Measurements from ENCODE around the gene THAP12.

THAP12 gene

GRCh38 chr11:76369406-76369805, 11.5 kb downstream of the THAP12 start:
- DNase-seq (ENCODE audit: low read depth, low spot score) = no peak
- Histone ChIP-seq H3K9me3 (ENCODE audit: low read depth, low read length) (no peaks in the 10 kb centered on the region), H3K27ac (no peak overlapping the region), H3K4me3 (no peak overlapping the region), H3K36me3 (ENCODE audit: insufficient read depth, low read length) (peaks cover 6% of the 10 kb centered on the region; the same call in 1 of the 2 replicates), H3K9ac (ENCODE audit: insufficient read length) (no peak overlapping the region)
- no peak for TF ChIP-seq FOXP2 (optimal IDR thresholded peaks at IDR 0.05; ENCODE audit: control extremely low read depth, extremely low read length, insufficient read depth)
- no peak for TF ChIP-seq EZH2 (IDR thresholded peaks at IDR 0.05)
- no peak for TF ChIP-seq POLR2AphosphoS5 (IDR thresholded peaks at IDR 0.05; ENCODE audit: borderline replicate concordance, low read depth, low read length)

GRCh38 chr11:76368490-76368889, 12.4 kb downstream of the THAP12 start:
- Histone ChIP-seq H3K27ac (peak overlapping the region; percentile 39), H3K9me3 (ENCODE audit: low read depth, low read length) (no peaks in the 10 kb centered on the region), H3K9ac (ENCODE audit: insufficient read length) (peak overlapping the region; percentile 14), H3K4me3 (no peak overlapping the region), H3K36me3 (ENCODE audit: insufficient read depth, low read length) (peaks cover 10% of the 10 kb centered on the region; the same call in 1 of the 2 replicates)
- no peak for TF ChIP-seq EZH2 (IDR thresholded peaks at IDR 0.05)
- no peak for TF ChIP-seq FOXP2 (optimal IDR thresholded peaks at IDR 0.05; ENCODE audit: control extremely low read depth, extremely low read length, insufficient read depth)
- TF ChIP-seq POLR2AphosphoS5 (IDR thresholded peaks at IDR 0.05; ENCODE audit: borderline replicate concordance, low read depth, low read length) = no peak
- no peak for DNase-seq (ENCODE audit: low read depth, low spot score)

- H3K36me3 ChIP-seq (ENCODE audit: insufficient read depth, low read length) = peaks cover 28% of the 10 kb centered on the region
- H3K9me3 ChIP-seq (ENCODE audit: low read depth, low read length) = no peaks in the 10 kb centered on the region
- no peak for DNase-seq (ENCODE audit: low read depth, low spot score)
- TF ChIP-seq FOXP2 (optimal IDR thresholded peaks at IDR 0.05; ENCODE audit: control extremely low read depth, extremely low read length, insufficient read depth) (no peak), POLR2AphosphoS5 (IDR thresholded peaks at IDR 0.05; ENCODE audit: borderline replicate concordance, low read depth, low read length) (no peak), EZH2 (IDR thresholded peaks at IDR 0.05) (no peak)
- H3K4me3 ChIP-seq = no peak overlapping the region
- H3K27ac ChIP-seq = no peak overlapping the region
- H3K9ac ChIP-seq (ENCODE audit: insufficient read length) = no peak overlapping the region
Measured at GRCh38 chr11:76365038-76365679, 15.8 kb downstream of the THAP12 start.

- Histone ChIP-seq H3K4me3 (no peak overlapping the region), H3K36me3 (ENCODE audit: insufficient read depth, low read length) (peaks cover 45% of the 10 kb centered on the region), H3K27ac (no peak overlapping the region), H3K9me3 (ENCODE audit: low read depth, low read length) (no peaks in the 10 kb centered on the region), H3K9ac (ENCODE audit: insufficient read length) (no peak overlapping the region)
- DNase-seq (ENCODE audit: low read depth, low spot score) = no peak
- TF ChIP-seq EZH2 (IDR thresholded peaks at IDR 0.05) (no peak), POLR2AphosphoS5 (IDR thresholded peaks at IDR 0.05; ENCODE audit: borderline replicate concordance, low read depth, low read length) (no peak), FOXP2 (optimal IDR thresholded peaks at IDR 0.05; ENCODE audit: control extremely low read depth, extremely low read length, insufficient read depth) (no peak)
Measured at GRCh38 chr11:76362716-76363115, 18.2 kb downstream of the THAP12 start.

GRCh38 chr11:76361776-76362175, 19.2 kb downstream of the THAP12 start:
- DNase-seq (ENCODE audit: low read depth, low spot score) = no peak
- no peak overlapping the region for H3K9ac ChIP-seq (ENCODE audit: insufficient read length)
- no peak overlapping the region for H3K27ac ChIP-seq
- no peak for TF ChIP-seq POLR2AphosphoS5 (IDR thresholded peaks at IDR 0.05; ENCODE audit: borderline replicate concordance, low read depth, low read length)
- no peak for TF ChIP-seq FOXP2 (optimal IDR thresholded peaks at IDR 0.05; ENCODE audit: control extremely low read depth, extremely low read length, insufficient read depth)
- TF ChIP-seq EZH2 (IDR thresholded peaks at IDR 0.05) = no peak
- H3K9me3 ChIP-seq (ENCODE audit: low read depth, low read length) = no peaks in the 10 kb centered on the region
- no peak overlapping the region for H3K4me3 ChIP-seq
- H3K36me3 ChIP-seq (ENCODE audit: insufficient read depth, low read length) = peaks cover 51% of the 10 kb centered on the region

- Histone ChIP-seq H3K27ac (no peak overlapping the region), H3K9me3 (ENCODE audit: low read depth, low read length) (no peaks in the 10 kb centered on the region), H3K4me3 (no peak overlapping the region), H3K36me3 (ENCODE audit: insufficient read depth, low read length) (peaks cover 54% of the 10 kb centered on the region), H3K9ac (ENCODE audit: insufficient read length) (no peak overlapping the region)
- DNase-seq (ENCODE audit: low read depth, low spot score) = no peak
- no peak for TF ChIP-seq POLR2AphosphoS5 (IDR thresholded peaks at IDR 0.05; ENCODE audit: borderline replicate concordance, low read depth, low read length)
- no peak for TF ChIP-seq FOXP2 (optimal IDR thresholded peaks at IDR 0.05; ENCODE audit: control extremely low read depth, extremely low read length, insufficient read depth)
- TF ChIP-seq EZH2 (IDR thresholded peaks at IDR 0.05) = no peak
Measured at GRCh38 chr11:76361374-76361773, 19.6 kb downstream of the THAP12 start.

- Histone ChIP-seq H3K36me3 (ENCODE audit: insufficient read depth, low read length) (peaks cover 65% of the 10 kb centered on the region), H3K9ac (ENCODE audit: insufficient read length) (no peak overlapping the region), H3K9me3 (ENCODE audit: low read depth, low read length) (no peaks in the 10 kb centered on the region), H3K4me3 (no peak overlapping the region), H3K27ac (no peak overlapping the region)
- DNase-seq (ENCODE audit: low read depth, low spot score) = no peak
- TF ChIP-seq POLR2AphosphoS5 (IDR thresholded peaks at IDR 0.05; ENCODE audit: borderline replicate concordance, low read depth, low read length) = no peak
- TF ChIP-seq FOXP2 (optimal IDR thresholded peaks at IDR 0.05; ENCODE audit: control extremely low read depth, extremely low read length, insufficient read depth) = no peak
- TF ChIP-seq EZH2 (IDR thresholded peaks at IDR 0.05) = no peak
Measured at GRCh38 chr11:76355172-76355571, 25.8 kb downstream of the THAP12 start.

GRCh38 chr11:76348348-76348747, 32.6 kb downstream of the THAP12 start:
- Histone ChIP-seq H3K9me3 (ENCODE audit: low read depth, low read length) (no peaks in the 10 kb centered on the region), H3K4me3 (no peak overlapping the region), H3K9ac (ENCODE audit: insufficient read length) (no peak overlapping the region), H3K27ac (no peak overlapping the region), H3K36me3 (ENCODE audit: insufficient read depth, low read length) (peaks cover 15% of the 10 kb centered on the region)
- no peak for DNase-seq (ENCODE audit: low read depth, low spot score)
- no peak for TF ChIP-seq EZH2 (IDR thresholded peaks at IDR 0.05)
- TF ChIP-seq FOXP2 (optimal IDR thresholded peaks at IDR 0.05; ENCODE audit: control extremely low read depth, extremely low read length, insufficient read depth) = no peak
- no peak for TF ChIP-seq POLR2AphosphoS5 (IDR thresholded peaks at IDR 0.05; ENCODE audit: borderline replicate concordance, low read depth, low read length)

GRCh38 chr11:76347466-76347865, 33.5 kb downstream of the THAP12 start:
- no peak for DNase-seq (ENCODE audit: low read depth, low spot score)
- TF ChIP-seq EZH2 (IDR thresholded peaks at IDR 0.05) (no peak), FOXP2 (optimal IDR thresholded peaks at IDR 0.05; ENCODE audit: control extremely low read depth, extremely low read length, insufficient read depth) (no peak), POLR2AphosphoS5 (IDR thresholded peaks at IDR 0.05; ENCODE audit: borderline replicate concordance, low read depth, low read length) (no peak)
- Histone ChIP-seq H3K9me3 (ENCODE audit: low read depth, low read length) (no peaks in the 10 kb centered on the region), H3K4me3 (no peak overlapping the region), H3K27ac (peak overlapping the region; percentile 7; the same call in 1 of the 2 replicates), H3K9ac (ENCODE audit: insufficient read length) (no peak overlapping the region), H3K36me3 (ENCODE audit: insufficient read depth, low read length) (peaks cover 7% of the 10 kb centered on the region; the same call in 1 of the 2 replicates)

Data from SK-N-MC (cell line).